HL-60/S4 (cell line): Measurements from ENCODE around the gene DYNLT4.
"Not testable (repeated sequence)": the region's sequence is repeated elsewhere in the genome, so short reads cannot be mapped to it uniquely, and the experiment has no call there.

Source experiments
- in situ Hi-C: fragments of 300-500 bp; cut with MboI; formaldehyde crosslinking; loops from 2 replicates; pipeline ENCODE4 v1.14.3; 2022; ENCODE audit warnings: low sequenced_read_pairs

The DYNLT4 gene

GRCh38 chr1:44766421-44766820 lies 40.7 kb downstream of the DYNLT4 start:
- in situ Hi-C loops, result not testable (repeated sequence)

GRCh38 chr1:44760876-44761275 lies 46.3 kb downstream of the DYNLT4 start:
- in situ Hi-C loops, result no loop called here

- in situ Hi-C loops, result no loop called here
Observed at GRCh38 chr1:44759077-44759476, 48.1 kb downstream of the DYNLT4 start.

- in situ Hi-C loops, result no loop called here
Observed at GRCh38 chr1:44757420-44757819, 49.7 kb downstream of the DYNLT4 start.
